Spinal cord (tissue), 10 donors: ENCODE results near the gene FAM241A. TPM values are rescaled to one million over a fixed set of nuclear protein-coding genes. Genes with fewer than 3 reads are reported as not detected.

ENCODE experiments used
- DNase-seq, 6 donors: peaks; one replicate each; pipeline versions ENCODE4 v3.0.0 to v3.0.0-alpha.2; 2013 to 2015; ENCODE audit warnings: low spot score in 6 of 6, low read depth in 4 of 6
- H3K27ac ChIP-seq: one replicate; pipeline ENCODE4 v1.5.1; 2013; ENCODE audit warnings: low read depth, low read length, control low read depth
- H3K27me3 ChIP-seq: one replicate; pipeline ENCODE4 v1.6.1; 2013; ENCODE audit warnings: low read length; ENCODE audit not compliant: control insufficient read depth, insufficient read depth
- H3K36me3 ChIP-seq: one replicate; pipeline ENCODE4 v1.6.1; 2013; ENCODE audit warnings: low read length; ENCODE audit not compliant: control insufficient read depth, insufficient read depth
- H3K4me1 ChIP-seq: one replicate; pipeline ENCODE4 v1.6.1; 2013; ENCODE audit warnings: low read length; ENCODE audit not compliant: control insufficient read depth, insufficient read depth
- H3K4me3 ChIP-seq: one replicate; pipeline ENCODE4 v1.5.1; 2013; ENCODE audit warnings: low read depth, low read length, control low read depth
- H3K9me3 ChIP-seq: one replicate; pipeline ENCODE4 v1.6.1; 2013; ENCODE audit warnings: low read length; ENCODE audit not compliant: control insufficient read depth, insufficient read depth
- WGBS: methylation state at CpG from one replicate; pipeline ENCODE4 v1.1.5; 2013; ENCODE audit warnings: missing lambda C conversion rate; ENCODE audit not compliant: insufficient coverage; 5-methylcytosine and 5-hydroxymethylcytosine counted together
- polyA plus RNA-seq, 2 donors: library from polyadenylated mRNA; unstranded; fragments of 120-200 nt; gene quantifications; one replicate each; pipeline ENCODE4 v1.2.1, GENCODE V29; 2013; ENCODE audit not compliant: insufficient read length in 2 of 2
- total RNA-seq, 2 donors: library from RNA; depleted of rRNA in 1 of 2; stranded (reverse); fragments of 120-200 nt in 1 of 2; fragments of >200 nt in 1 of 2; gene quantifications; one replicate each; pipeline versions ENCODE4 v1.2.3 to v1.2.4, GENCODE V29; 2013 to 2014
- donor health status: healthy.

The FAM241A gene
- total and polyA plus RNA-seq, 4 donors, result 1.2 to 1.9 (median 1.7) TPM

GRCh38 chr4:112130906-112131305 is 14.3 kb upstream of the FAM241A start:
- Histone ChIP-seq H3K27ac (no peak overlapping the region), H3K4me3 (no peak overlapping the region), H3K9me3 (no peaks in the 10 kb centered on the region), H3K4me1 (no peaks in the 10 kb centered on the region), H3K27me3 (no peaks in the 10 kb centered on the region), H3K36me3 (no peaks in the 10 kb centered on the region)
- no CpG with 5 or more reads among the region's 4 CpGs for WGBS
- DNase-seq, result no peak

DNA sequence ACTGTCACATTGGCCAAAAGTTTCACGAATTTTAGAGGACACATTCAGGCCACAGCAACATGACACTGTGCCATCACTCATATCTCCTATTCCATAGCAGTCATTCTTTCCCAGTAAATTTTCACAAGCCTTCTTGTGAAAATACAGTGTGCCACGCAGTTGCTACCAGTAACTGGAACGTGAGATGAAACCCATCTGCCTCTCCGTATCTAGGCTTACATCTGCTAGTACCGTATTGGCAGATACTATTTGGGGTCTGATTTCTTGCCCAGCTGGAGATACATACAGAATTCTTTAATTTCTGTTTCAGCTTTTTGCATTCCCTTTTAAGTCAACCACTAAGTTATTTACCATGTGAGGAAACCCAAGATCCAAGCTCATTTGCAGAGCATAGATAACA is 8.7 kb upstream of the FAM241A start:
- 95% methylated on average over 3 of the region's 5 CpGs for WGBS
- Histone ChIP-seq H3K4me3 (no peak overlapping the region), H3K36me3 (no peaks in the 10 kb centered on the region), H3K9me3 (no peaks in the 10 kb centered on the region), H3K4me1 (no peaks in the 10 kb centered on the region), H3K27me3 (no peaks in the 10 kb centered on the region), H3K27ac (no peak overlapping the region)
- DNase-seq, result peak in 1 of 6 donors; percentile 63

GRCh38 chr4:112138538-112138937 is 6.7 kb upstream of the FAM241A start:
- Histone ChIP-seq H3K4me1 (peaks cover 3% of the 10 kb centered on the region), H3K27ac (no peak overlapping the region), H3K36me3 (no peaks in the 10 kb centered on the region), H3K9me3 (no peaks in the 10 kb centered on the region), H3K4me3 (no peak overlapping the region), H3K27me3 (no peaks in the 10 kb centered on the region)
- no peak for DNase-seq

DNA sequence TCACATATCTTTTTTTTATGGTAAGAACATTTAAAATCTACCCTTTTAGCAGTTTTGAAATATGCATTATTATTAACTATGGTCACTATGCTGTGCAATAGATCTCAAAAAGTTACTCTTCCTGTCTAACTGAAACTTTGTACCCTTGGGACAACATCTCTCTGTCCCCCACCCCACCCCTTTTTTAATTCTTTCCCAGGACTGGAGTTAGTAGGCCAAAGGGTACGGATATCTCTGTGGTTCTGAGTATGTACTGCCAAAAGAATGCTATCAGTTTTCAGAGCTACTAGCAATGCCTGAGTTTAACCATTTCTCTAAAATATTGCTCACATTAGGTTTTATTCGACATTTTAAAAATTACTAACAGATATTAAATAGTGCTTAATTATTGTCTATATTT is 4.7 kb upstream of the FAM241A start:
- Histone ChIP-seq H3K4me3 (no peak overlapping the region), H3K27me3 (no peaks in the 10 kb centered on the region), H3K9me3 (no peaks in the 10 kb centered on the region), H3K27ac (peak overlapping the region; percentile 15), H3K4me1 (peaks cover 8% of the 10 kb centered on the region), H3K36me3 (no peaks in the 10 kb centered on the region)
- no peak for DNase-seq
- no CpG with 5 or more reads among the region's 2 CpGs for WGBS

DNA sequence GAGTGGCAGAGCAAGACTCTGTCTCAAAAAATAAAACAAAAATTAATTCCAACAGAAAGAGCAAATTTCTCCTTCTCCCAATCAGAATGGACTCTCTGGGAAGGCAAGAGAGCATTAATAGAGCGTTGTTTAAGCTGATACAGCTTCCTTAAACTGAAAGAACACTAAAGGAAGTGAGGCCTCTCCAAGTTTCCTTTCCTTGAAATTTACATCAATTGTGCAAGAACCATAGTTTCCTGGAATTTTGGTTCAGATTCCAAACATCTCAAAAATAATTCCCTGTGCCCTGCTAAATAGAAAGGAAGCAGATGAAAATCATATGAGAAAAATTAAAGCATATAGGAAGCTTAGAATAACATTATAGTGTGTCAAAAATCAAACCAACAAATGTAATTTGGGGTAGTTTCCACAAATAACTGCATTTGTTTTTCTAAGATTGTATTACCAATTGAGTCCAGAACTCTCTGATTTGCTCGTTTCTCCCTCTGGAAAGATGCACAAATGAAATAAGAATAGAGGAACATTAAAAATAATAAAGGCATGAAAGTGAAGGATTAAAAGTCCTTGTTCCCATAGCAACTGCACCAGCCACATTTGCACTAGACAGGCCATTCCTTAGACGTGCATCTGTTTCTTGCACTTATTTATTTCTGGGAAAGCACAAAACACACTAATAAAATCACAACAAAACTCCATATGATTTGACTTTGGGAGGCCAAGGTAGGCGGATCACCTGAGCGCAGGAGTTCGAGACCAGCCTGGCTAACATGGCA is 3.7 kb upstream of the FAM241A start:
- Histone ChIP-seq H3K27ac (no peak overlapping the region), H3K4me1 (peaks cover 12% of the 10 kb centered on the region), H3K4me3 (no peak overlapping the region), H3K36me3 (no peaks in the 10 kb centered on the region), H3K27me3 (peaks cover 8% of the 10 kb centered on the region), H3K9me3 (no peaks in the 10 kb centered on the region)
- WGBS, result 17% methylated on average over 1 of the region's 6 CpGs
- peak in 1 of 6 donors; percentile 40 for DNase-seq

GRCh38 chr4:112142182-112142581 is 3.1 kb upstream of the FAM241A start:
- DNase-seq, result peak in 1 of 6 donors; percentile 80
- Histone ChIP-seq H3K36me3 (no peaks in the 10 kb centered on the region), H3K27me3 (peaks cover 12% of the 10 kb centered on the region), H3K27ac (no peak overlapping the region), H3K4me1 (peaks cover 12% of the 10 kb centered on the region), H3K9me3 (no peaks in the 10 kb centered on the region), H3K4me3 (no peak overlapping the region)
- WGBS, result no CpG with 5 or more reads among the region's 2 CpGs

- no peaks in the 10 kb centered on the region for H3K36me3 ChIP-seq
- H3K9me3 ChIP-seq, result no peaks in the 10 kb centered on the region
- 100% methylated on average over 2 of the region's 3 CpGs for WGBS
- H3K4me3 ChIP-seq, result no peak overlapping the region
- H3K4me1 ChIP-seq, result peaks cover 12% of the 10 kb centered on the region
- H3K27me3 ChIP-seq, result peaks cover 17% of the 10 kb centered on the region
- no peak overlapping the region for H3K27ac ChIP-seq
- no peak for DNase-seq
These were observed 1.5 kb upstream of the FAM241A start for GRCh38 chr4:112143781-112144180.

GRCh38 chr4:112144546-112145325 is 518 bp upstream of the FAM241A start:
- Histone ChIP-seq H3K4me3 (peak overlapping the region; percentile 33), H3K27ac (no peak overlapping the region), H3K36me3 (no peaks in the 10 kb centered on the region), H3K27me3 (peaks cover 17% of the 10 kb centered on the region), H3K4me1 (peaks cover 12% of the 10 kb centered on the region), H3K9me3 (no peaks in the 10 kb centered on the region)
- peak in 1 of 6 donors; percentile 21 for DNase-seq
- 48% methylated on average over 9 of the region's 20 CpGs for WGBS

DNA sequence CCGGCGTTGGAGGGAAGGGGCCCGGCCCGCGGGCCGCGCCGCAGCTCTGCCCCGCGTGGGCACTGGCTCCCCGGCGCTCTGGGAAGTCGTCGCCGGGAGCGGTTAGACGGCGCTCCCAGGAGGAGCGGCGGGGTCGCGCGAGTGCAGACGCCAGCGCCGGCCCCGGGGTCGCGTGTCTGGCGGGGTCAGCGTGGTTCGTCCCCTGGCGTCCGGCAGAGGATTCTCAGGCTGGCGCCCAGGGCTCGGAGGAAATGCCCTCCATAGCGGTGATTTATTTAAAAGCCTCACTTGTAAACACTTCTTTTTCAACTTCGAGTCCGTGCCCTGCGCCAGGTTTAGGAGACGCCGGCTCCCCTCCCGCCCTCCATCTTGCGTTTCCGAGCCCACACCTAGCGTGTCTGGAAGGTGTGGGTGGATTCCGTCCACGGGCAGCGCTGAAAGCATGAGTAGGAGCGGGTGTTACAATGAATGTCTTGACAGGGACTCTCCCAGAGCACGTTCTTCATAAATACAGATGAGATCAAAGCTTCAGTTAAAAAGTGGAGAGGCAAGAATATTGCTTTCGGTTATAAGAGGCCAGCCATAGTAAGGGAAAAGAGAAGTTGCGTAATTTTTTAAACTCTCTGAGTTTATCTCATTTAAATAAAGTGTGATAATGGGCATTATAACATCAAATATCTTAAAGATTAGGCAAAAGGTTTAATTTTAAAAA is 692 bp downstream of the FAM241A start:
- Histone ChIP-seq H3K4me3 (peak overlapping the region; percentile 54), H3K36me3 (no peaks in the 10 kb centered on the region), H3K4me1 (peaks cover 12% of the 10 kb centered on the region), H3K27me3 (peaks cover 17% of the 10 kb centered on the region), H3K9me3 (no peaks in the 10 kb centered on the region), H3K27ac (no peak overlapping the region)
- WGBS, result under 1% methylated on average over 44 of the region's 53 CpGs
- DNase-seq, result peak in 2 of 6 donors; percentile 48 to 65
